AG09319 (cell line): ENCODE measurements around the gene WIZ.
"Not testable (repeated sequence)": the region's sequence is repeated elsewhere in the genome, so short reads cannot be mapped to it uniquely, and the experiment has no call there.

ENCODE experiments used
- DNase-seq: peaks from one replicate; pipeline ENCODE4 v3.0.0-alpha.2; 2010; ENCODE audit warnings: low read depth; ENCODE audit errors: extremely low read depth
- TF ChIP-seq, protein P1 (sequence below): IDR thresholded peaks from 2 replicates; pipeline ENCODE4 v1.5.1; 2011; ENCODE audit warnings: low read depth, mild to moderate bottlenecking, inconsistent platforms, low read length, moderate library complexity

The WIZ gene

DNA sequence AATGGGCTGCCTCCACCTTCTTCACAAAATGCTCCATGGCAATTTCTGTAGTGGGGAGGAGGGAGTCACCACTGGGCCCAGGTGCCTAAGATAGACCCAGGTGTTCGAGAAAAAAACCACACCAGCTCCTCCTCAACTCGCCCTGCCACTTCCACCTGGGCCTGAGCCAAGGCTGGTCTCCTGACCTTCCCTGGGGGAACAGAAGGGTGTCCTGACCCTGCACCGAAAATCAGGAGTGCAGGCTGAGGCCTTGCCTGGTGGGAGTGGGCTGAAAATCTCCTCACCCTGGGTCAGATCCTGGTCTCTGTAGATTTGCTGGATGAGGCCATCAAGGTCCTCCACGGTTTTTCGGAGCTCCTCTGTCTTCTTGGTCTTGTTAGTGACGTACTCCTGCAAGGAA is 52.5 kb downstream of the WIZ start:
- DNase-seq: no peak
- TF ChIP-seq, protein P1, sequence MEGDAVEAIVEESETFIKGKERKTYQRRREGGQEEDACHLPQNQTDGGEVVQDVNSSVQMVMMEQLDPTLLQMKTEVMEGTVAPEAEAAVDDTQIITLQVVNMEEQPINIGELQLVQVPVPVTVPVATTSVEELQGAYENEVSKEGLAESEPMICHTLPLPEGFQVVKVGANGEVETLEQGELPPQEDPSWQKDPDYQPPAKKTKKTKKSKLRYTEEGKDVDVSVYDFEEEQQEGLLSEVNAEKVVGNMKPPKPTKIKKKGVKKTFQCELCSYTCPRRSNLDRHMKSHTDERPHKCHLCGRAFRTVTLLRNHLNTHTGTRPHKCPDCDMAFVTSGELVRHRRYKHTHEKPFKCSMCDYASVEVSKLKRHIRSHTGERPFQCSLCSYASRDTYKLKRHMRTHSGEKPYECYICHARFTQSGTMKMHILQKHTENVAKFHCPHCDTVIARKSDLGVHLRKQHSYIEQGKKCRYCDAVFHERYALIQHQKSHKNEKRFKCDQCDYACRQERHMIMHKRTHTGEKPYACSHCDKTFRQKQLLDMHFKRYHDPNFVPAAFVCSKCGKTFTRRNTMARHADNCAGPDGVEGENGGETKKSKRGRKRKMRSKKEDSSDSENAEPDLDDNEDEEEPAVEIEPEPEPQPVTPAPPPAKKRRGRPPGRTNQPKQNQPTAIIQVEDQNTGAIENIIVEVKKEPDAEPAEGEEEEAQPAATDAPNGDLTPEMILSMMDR: no peak

DNA sequence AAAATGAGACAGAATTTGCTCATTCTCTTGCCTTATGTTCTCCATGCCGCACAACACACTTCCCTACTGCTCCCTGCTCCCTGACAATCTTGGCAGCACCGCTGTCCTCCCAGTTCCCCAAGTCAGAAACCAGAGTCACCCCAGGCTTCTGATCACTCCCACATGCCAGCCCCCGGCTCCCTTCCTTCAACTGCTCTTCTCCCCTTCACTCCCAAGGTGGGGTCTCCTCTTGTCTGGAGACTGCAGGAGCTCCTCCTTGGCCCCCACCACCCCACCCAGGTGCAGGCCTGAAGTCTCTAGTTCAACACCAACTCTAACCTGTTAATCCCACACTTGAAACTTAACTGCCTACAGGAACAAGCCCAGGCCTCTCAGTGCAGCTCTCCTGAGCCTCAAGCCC is 53.3 kb downstream of the WIZ start:
- DNase-seq: no peak
- TF ChIP-seq, protein P1: no peak

DNA sequence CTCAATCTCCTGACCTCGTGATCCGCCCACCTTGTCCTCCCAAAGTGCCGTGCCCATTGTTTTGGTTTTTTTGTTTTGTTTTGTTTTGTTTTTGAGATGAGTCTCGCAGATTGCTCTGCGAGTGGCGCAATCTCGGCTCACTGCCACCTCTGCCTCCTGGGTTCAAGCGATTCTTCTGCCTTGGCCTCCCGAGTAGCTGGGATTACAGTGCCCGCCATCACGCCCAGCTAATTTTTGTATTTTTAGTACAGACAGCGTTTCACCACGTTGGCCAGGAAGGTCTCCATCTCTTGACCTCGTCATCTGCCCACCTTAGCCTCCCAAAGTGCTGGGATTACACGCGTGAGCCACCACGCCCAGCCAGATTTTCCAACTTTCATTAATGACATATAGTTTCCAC is 54.5 kb downstream of the WIZ start:
- DNase-seq: not testable (repeated sequence)

DNA sequence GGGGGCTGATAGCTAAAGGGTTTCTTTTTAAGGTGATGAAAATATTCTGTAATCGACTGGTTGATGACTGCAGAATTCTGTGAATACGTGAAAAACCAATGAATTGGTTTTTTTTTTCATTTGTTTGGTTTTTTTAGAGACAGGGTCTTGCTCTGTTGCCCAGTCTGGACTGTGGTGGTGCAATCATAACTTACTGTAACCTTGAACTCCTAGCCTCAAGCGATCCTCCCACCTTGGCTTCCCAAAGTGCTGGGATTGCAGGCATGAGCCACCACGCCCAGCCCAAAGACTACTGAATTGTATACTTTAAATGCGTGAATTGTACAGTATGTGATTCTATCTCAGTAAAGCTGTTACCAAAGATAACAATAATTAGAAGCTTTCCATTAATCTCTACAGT is 55.3 kb downstream of the WIZ start:
- TF ChIP-seq, protein P1: no peak
- no peak for DNase-seq

DNA sequence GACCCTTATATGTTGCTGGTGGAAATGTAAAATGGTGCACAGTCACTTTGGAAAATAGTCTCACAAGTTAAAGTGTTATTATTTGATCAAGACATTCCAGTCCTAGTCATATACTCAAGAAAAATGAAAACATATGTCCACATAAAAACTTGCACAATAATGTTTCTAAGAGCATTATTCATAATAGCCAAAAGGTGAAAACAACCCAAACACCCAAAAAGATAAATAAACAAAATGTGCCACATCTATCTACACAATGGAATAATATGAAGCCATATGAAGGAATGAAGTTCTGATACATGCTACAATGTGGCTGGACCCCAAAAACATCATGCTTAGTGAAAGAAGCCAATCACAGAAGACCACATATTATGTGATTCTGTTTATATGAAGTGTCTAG is 55.8 kb downstream of the WIZ start:
- no peak for DNase-seq
- TF ChIP-seq, protein P1: no peak

DNA sequence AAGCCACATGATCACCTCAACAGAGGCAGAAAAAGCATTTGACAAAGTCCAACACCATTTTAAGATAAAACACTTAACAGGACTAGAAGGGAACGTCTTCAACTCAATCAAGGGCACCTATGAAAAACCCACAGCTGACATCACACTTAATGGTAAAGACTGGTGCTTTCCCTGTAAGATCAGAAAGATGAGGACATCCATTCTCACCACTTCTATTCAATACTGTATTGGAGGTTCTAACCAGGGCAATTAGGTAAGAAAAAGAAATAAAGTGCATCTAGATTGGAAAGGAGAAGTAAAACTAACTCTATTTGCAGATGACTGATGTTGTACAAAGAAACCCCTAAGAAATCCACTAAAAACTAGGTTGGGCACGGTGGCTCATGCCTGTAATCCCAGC is 58.9 kb downstream of the WIZ start:
- TF ChIP-seq, protein P1: no peak
- DNase-seq: no peak

DNA sequence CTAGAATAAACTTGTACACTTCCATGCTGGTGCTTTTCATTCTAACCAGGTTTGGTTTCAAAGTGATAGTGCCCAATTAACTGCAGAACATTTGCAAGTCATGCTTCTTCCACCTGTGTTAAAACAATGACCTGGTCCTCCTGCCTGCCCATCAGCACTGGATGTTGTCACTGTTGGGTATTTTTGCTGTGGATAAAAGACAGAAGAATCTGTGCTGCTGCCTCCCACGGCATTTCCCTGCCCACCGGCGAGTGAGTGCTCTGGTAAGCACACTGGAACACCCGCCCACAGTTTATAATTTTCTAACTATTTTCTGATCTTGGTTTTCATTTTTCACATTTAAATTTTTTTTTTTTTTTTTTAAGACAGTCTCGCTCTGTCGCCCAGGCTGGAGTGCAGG is 67.9 kb downstream of the WIZ start:
- no peak for DNase-seq
- TF ChIP-seq, protein P1: no peak

DNA sequence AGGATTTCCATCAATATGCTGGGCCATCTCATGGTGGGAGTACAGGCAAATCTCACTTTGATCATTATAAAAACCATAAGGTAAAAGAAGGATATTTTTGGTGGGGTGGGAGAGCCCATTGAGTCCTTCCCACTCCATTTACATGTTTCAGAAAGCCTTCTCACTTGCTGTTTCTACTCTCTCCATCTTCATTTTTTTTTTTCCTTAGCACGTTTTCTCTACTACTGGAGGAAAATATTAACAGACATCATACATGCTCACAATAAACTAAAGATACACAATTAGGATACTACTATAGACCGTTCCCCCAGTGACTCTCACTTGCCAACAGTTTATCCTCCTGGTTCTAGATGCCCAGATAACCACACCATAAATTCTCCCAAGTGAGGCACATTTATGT is 68.3 kb downstream of the WIZ start:
- TF ChIP-seq, protein P1: no peak
- no peak for DNase-seq
